ENCODE data around the gene ITGB3BP. TPM values are rescaled to one million over a fixed set of nuclear protein-coding genes. Genes with fewer than 3 reads are reported as not detected.

ITGB3BP gene
- total and polyA plus RNA-seq, 2 of the 8 experiments (the other 6 are each of a cell fraction or from before 2014, with no cell fraction given): 17.6 to 49.1 TPM

DNA sequence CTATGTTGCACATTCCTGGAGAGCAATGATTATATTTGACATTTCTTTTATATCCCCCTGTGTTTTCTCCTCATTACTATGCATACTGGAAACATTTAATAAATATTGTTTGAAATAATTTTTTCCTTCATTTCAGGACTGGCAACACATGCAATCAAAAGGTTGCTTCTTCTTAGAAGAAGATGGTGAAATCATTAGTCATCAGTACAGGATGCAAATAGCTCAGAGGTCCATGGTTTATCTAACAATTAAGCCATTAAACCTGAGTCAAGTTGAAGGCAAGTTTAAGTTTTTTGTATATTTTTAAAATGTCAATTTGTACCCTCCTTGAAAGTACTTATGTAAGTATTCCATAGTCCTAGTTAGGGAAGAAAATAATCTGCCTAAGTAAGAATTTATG lies 22.8 kb upstream of the ITGB3BP start (continued):
- no peak for TF ChIP-seq FOSL1 (IDR thresholded peaks at IDR 0.05; ENCODE audit: insufficient read depth, low read depth, low read length)
- TF ChIP-seq, protein P1, sequence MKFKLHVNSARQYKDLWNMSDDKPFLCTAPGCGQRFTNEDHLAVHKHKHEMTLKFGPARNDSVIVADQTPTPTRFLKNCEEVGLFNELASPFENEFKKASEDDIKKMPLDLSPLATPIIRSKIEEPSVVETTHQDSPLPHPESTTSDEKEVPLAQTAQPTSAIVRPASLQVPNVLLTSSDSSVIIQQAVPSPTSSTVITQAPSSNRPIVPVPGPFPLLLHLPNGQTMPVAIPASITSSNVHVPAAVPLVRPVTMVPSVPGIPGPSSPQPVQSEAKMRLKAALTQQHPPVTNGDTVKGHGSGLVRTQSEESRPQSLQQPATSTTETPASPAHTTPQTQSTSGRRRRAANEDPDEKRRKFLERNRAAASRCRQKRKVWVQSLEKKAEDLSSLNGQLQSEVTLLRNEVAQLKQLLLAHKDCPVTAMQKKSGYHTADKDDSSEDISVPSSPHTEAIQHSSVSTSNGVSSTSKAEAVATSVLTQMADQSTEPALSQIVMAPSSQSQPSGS (IDR thresholded peaks at IDR 0.05; ENCODE audit: low read length): no peak
- TF ChIP-seq KDM5A (IDR thresholded peaks at IDR 0.05; ENCODE audit: low read length): no peak
- TF ChIP-seq TEAD4 (IDR thresholded peaks at IDR 0.05; ENCODE audit: low read depth, low read length): no peak
- no peak for TF ChIP-seq SP2 (IDR thresholded peaks at IDR 0.05; ENCODE audit: low read length)
- no peak for TF ChIP-seq SIX5 (IDR thresholded peaks at IDR 0.05; ENCODE audit: low read depth, low read length)

All from H1 (cell line).